Kidney (tissue), 14 donors: Measurements from ENCODE around the gene DSCAM. TPM values are rescaled to one million over a fixed set of nuclear protein-coding genes. Genes with fewer than 3 reads are reported as not detected.

Experiments
- DNase-seq, 5 donors: peaks; one replicate each; pipeline ENCODE4 v3.0.0-alpha.2; 2013 to 2020
- FAIRE-seq: peaks from 2 replicates; lab custom pipeline; 2012; peaks lifted over from hg19 to GRCh38; lab: Jason Lieb, UNC
- H3K27ac ChIP-seq, 2 donors: one replicate each; pipeline ENCODE4 v1.7.0; 2013; ENCODE audit warnings: low read depth in 2 of 2, low read length in 2 of 2, inconsistent platforms in 1 of 2
- H3K27me3 ChIP-seq: one replicate; pipeline ENCODE4 v1.7.1; 2013; ENCODE audit warnings: low read length, inconsistent platforms; ENCODE audit not compliant: control insufficient read depth, insufficient read depth
- H3K36me3 ChIP-seq, 3 donors: one replicate each; pipeline versions ENCODE4 v1.7.0 to v1.7.1; 2013; ENCODE audit warnings: low read length in 3 of 3, control low read depth in 1 of 3, inconsistent platforms in 1 of 3; ENCODE audit not compliant: insufficient read depth in 3 of 3, control insufficient read depth in 2 of 3
- H3K4me1 ChIP-seq, 3 donors: one replicate each; pipeline versions ENCODE4 v1.7.0 to v1.7.1; 2013; ENCODE audit warnings: low read length in 3 of 3, inconsistent platforms in 1 of 3, low read depth in 1 of 3; ENCODE audit not compliant: control insufficient read depth in 2 of 3, insufficient read depth in 2 of 3
- H3K4me3 ChIP-seq, 3 donors: one replicate each; pipeline versions ENCODE4 v1.7.0 to v1.8.1; 2013; ENCODE audit warnings: low read length in 3 of 3, control low read depth in 1 of 3, inconsistent platforms in 1 of 3
- H3K9ac ChIP-seq, 3 donors: one replicate each; pipeline versions ENCODE4 v1.7.0 to v1.7.1; 2013; ENCODE audit warnings: low read length in 3 of 3, control low read depth in 1 of 3, inconsistent platforms in 1 of 3
- H3K9me3 ChIP-seq, 3 donors: one replicate each; pipeline versions ENCODE4 v1.7.0 to v1.7.1; 2013; ENCODE audit warnings: low read length in 3 of 3, control low read depth in 1 of 3, inconsistent platforms in 1 of 3; ENCODE audit not compliant: control insufficient read depth in 2 of 3, insufficient read depth in 1 of 3
- CTCF ChIP-seq: IDR thresholded peaks from 3 replicates; pipeline ENCODE4 v1.5.1; 2012; ENCODE audit warnings: mild to moderate bottlenecking, moderate library complexity, borderline replicate concordance; ENCODE audit not compliant: insufficient read depth; ENCODE audit errors: extremely low read depth
- intact Hi-C: fragments of 100-400 bp; cut with DNase I; formaldehyde crosslinking; loops from one replicate; pipeline ENCODE4 v1.11.1; 2022
- polyA plus RNA-seq: library from polyadenylated mRNA; stranded (reverse); fragments of 350-450 nt; fragmentation: Illumina TruSeq; extraction: RNeasy Lipid Tissue Mini Kit (QIAGEN cat#74804); gene quantifications from one replicate; pipeline ENCODE4 v1.2.3, GENCODE V29; 2014; ENCODE audit warnings: low read depth, low replicate concordance; ENCODE audit not compliant: insufficient read depth
- total RNA-seq: library from RNA; stranded (reverse); fragmentation: NEBNext Ultra II Directional; extraction: Animal tissue kit (Norgen Biotek cat#: 25700); gene quantifications from one replicate; pipeline ENCODE4 v1.2.1, GENCODE V29; 2021
- donor health status: control.
- donor health status: control.
- donor health status: control.
- donor health status: control.
- donor health status: control.
- donor health status: DM: yes; HTN: yes; CAD: no.
- donor health status: Normal renal cell carcinoma (clear cell type).

Gene DSCAM
- total and polyA plus RNA-seq, 2 donors from 2014 or later, result not detected

GRCh38 chr21:40074710-40075109, 772.2 kb downstream of the DSCAM start:
- no peak for TF ChIP-seq CTCF
- H3K4me3 ChIP-seq, result no peak overlapping the region
- H3K27me3 ChIP-seq, result no peaks in the 10 kb centered on the region
- H3K9me3 ChIP-seq, result no peaks in the 10 kb centered on the region
- no peak overlapping the region for H3K27ac ChIP-seq
- H3K4me1 ChIP-seq, result no peaks in the 10 kb centered on the region
- DNase-seq (no peak), FAIRE-seq (no peak)
- H3K9ac ChIP-seq, result no peak overlapping the region
- no peaks in the 10 kb centered on the region for H3K36me3 ChIP-seq
- intact Hi-C loops, result no loop called here

- Histone ChIP-seq H3K4me1 (no peaks in the 10 kb centered on the region), H3K9ac (no peak overlapping the region), H3K27ac (no peak overlapping the region), H3K9me3 (no peaks in the 10 kb centered on the region), H3K4me3 (no peak overlapping the region), H3K27me3 (no peaks in the 10 kb centered on the region), H3K36me3 (no peaks in the 10 kb centered on the region)
- DNase-seq (no peak), FAIRE-seq (no peak)
- intact Hi-C loops, result no loop called here
- no peak for TF ChIP-seq CTCF
Measured at GRCh38 chr21:40074198-40074597, 772.8 kb downstream of the DSCAM start.

GRCh38 chr21:40073642-40074041, 773.3 kb downstream of the DSCAM start:
- TF ChIP-seq CTCF, result no peak
- no peak overlapping the region for H3K4me3 ChIP-seq
- no peaks in the 10 kb centered on the region for H3K9me3 ChIP-seq
- intact Hi-C loops, result no loop called here
- DNase-seq (no peak), FAIRE-seq (no peak)
- H3K27ac ChIP-seq, result no peak overlapping the region
- no peaks in the 10 kb centered on the region for H3K4me1 ChIP-seq
- H3K27me3 ChIP-seq, result no peaks in the 10 kb centered on the region
- H3K9ac ChIP-seq, result no peak overlapping the region
- no peaks in the 10 kb centered on the region for H3K36me3 ChIP-seq

GRCh38 chr21:40070871-40071270, 776.1 kb downstream of the DSCAM start:
- TF ChIP-seq CTCF, result no peak
- FAIRE-seq (no peak), DNase-seq (no peak)
- no peaks in the 10 kb centered on the region for H3K27me3 ChIP-seq
- H3K27ac ChIP-seq, result no peak overlapping the region
- intact Hi-C loops, result no loop called here
- H3K4me3 ChIP-seq, result no peak overlapping the region
- H3K9me3 ChIP-seq, result no peaks in the 10 kb centered on the region
- H3K9ac ChIP-seq, result no peak overlapping the region
- no peaks in the 10 kb centered on the region for H3K36me3 ChIP-seq
- no peaks in the 10 kb centered on the region for H3K4me1 ChIP-seq
